IMR-90 (cell line): Measurements from ENCODE around the gene LDB2. TPM values are rescaled to one million over a fixed set of nuclear protein-coding genes. Genes with fewer than 3 reads are reported as not detected.

Experiments
- ATAC-seq: fragments of 200-7000 bp; cut with Tn5 transposase; 2 replicates; pipeline ENCODE4 v1.9.1; 2020; ENCODE audit warnings: low read depth, mild to moderate bottlenecking, moderate library complexity
- BruUV-seq: library from RNA; stranded (reverse); fragments of 400-500 nt; replicated peaks from 2 replicates; lab custom pipeline; 2021; lab: Mats Ljungman, UMichigan
- CTCF ChIA-PET: fragments of 300-600 bp; formaldehyde crosslinking; extraction: SDS; loops from one replicate; lab custom pipeline; 2021; ENCODE audit warnings: antibody characterized with exemption; lab: Yijun Ruan, JAX
- POLR2A ChIA-PET: fragments of 300-600 bp; sonication (Branson Sonifier 250); formaldehyde crosslinking; loops from one replicate; lab custom pipeline; 2022; ENCODE audit warnings: antibody characterized with exemption; ENCODE audit not compliant: unreplicated experiment; lab: Charles Lee
- DNase-seq: peaks from one replicate; pipeline ENCODE4 v3.0.0; 2013
- H2AFZ ChIP-seq: replicated peaks from 2 replicates; pipeline ENCODE3; 2013; ENCODE audit warnings: low read length, mild to moderate bottlenecking; ENCODE audit not compliant: poor library complexity
- H2AK5ac ChIP-seq: 2 replicates; pipeline ENCODE4 v1.6.1; 2013; ENCODE audit warnings: low read depth, low read length, inconsistent platforms
- H2AK9ac ChIP-seq: replicated peaks from 2 replicates; pipeline ENCODE3; 2013; ENCODE audit warnings: mild to moderate bottlenecking, low read depth, low read length, moderate library complexity; ENCODE audit not compliant: poor library complexity
- H2BK120ac ChIP-seq: 2 replicates; pipeline ENCODE4 v1.6.1; 2013; ENCODE audit warnings: low read depth, low read length, inconsistent platforms
- H2BK15ac ChIP-seq: 3 replicates; pipeline ENCODE4 v1.6.1; 2013; ENCODE audit warnings: low read depth, low read length, inconsistent platforms
- H2BK20ac ChIP-seq: 2 replicates; pipeline ENCODE4 v1.6.1; 2013; ENCODE audit warnings: low read depth, mild to moderate bottlenecking, inconsistent platforms, low read length, moderate library complexity
- H2BK5ac ChIP-seq: 2 replicates; pipeline ENCODE4 v1.6.1; 2013; ENCODE audit warnings: mild to moderate bottlenecking, low read depth, low read length, inconsistent platforms; ENCODE audit not compliant: poor library complexity, severe bottlenecking
- H3K14ac ChIP-seq: replicated peaks from 2 replicates; pipeline ENCODE4 v1.6.1; 2013; ENCODE audit warnings: low read depth, low read length, inconsistent platforms
- H3K18ac ChIP-seq: 2 replicates; pipeline ENCODE4 v1.6.1; 2013; ENCODE audit warnings: low read depth, low read length, control low read depth
- H3K23ac ChIP-seq: 2 replicates; pipeline ENCODE4 v1.6.1; 2013; ENCODE audit warnings: low read depth, low read length, inconsistent platforms
- H3K27ac ChIP-seq: 2 replicates; pipeline ENCODE4 v1.5.1; 2013; ENCODE audit warnings: mild to moderate bottlenecking, control low read depth, low read length; ENCODE audit not compliant: insufficient read depth
- H3K27me3 ChIP-seq: 2 replicates; pipeline ENCODE4 v1.6.1; 2013; ENCODE audit warnings: low read length; ENCODE audit not compliant: control insufficient read depth, insufficient read depth
- H3K36me3 ChIP-seq: 2 replicates; pipeline ENCODE4 v1.6.1; 2013; ENCODE audit warnings: low read length, mixed read lengths; ENCODE audit not compliant: control insufficient read depth, insufficient read depth
- H3K4ac ChIP-seq: 2 replicates; pipeline ENCODE4 v1.6.1; 2013; ENCODE audit warnings: low read depth, low read length, inconsistent platforms
- H3K4me1 ChIP-seq: 2 replicates; pipeline ENCODE4 v1.6.1; 2013; ENCODE audit warnings: low read length, mixed read lengths; ENCODE audit not compliant: control insufficient read depth, insufficient read depth
- H3K4me2 ChIP-seq: 2 replicates; pipeline ENCODE4 v1.6.1; 2013; ENCODE audit warnings: low read depth, mild to moderate bottlenecking, control low read depth, low read length, moderate library complexity
- H3K4me3 ChIP-seq: 2 replicates; pipeline ENCODE4 v1.5.1; 2013; ENCODE audit warnings: low read depth, mild to moderate bottlenecking, control low read depth, low read length, moderate library complexity; ENCODE audit not compliant: insufficient read depth
- H3K56ac ChIP-seq: 2 replicates; pipeline ENCODE4 v1.6.1; 2013; ENCODE audit warnings: low read length, inconsistent platforms; ENCODE audit not compliant: insufficient read depth; ENCODE audit errors: extremely low read depth
- H3K79me1 ChIP-seq, 2 experiments: 2 replicates each; pipeline ENCODE4 v1.6.1; 2013; ENCODE audit warnings: low read length in 2 of 2, inconsistent platforms in 1 of 2, low read depth in 1 of 2
- H3K9ac ChIP-seq: 2 replicates; pipeline ENCODE4 v1.6.1; 2013; ENCODE audit warnings: low read depth, low read length, control low read depth
- H3K9me1 ChIP-seq: 2 replicates; pipeline ENCODE4 v1.6.1; 2013; ENCODE audit warnings: low read length, inconsistent platforms; ENCODE audit not compliant: insufficient read depth
- H3K9me3 ChIP-seq: 2 replicates; pipeline ENCODE4 v1.6.1; 2013; ENCODE audit warnings: low read length; ENCODE audit not compliant: control insufficient read depth, insufficient read depth
- H4K20me1 ChIP-seq: 2 replicates; pipeline ENCODE4 v1.6.1; 2013; ENCODE audit warnings: low read length, inconsistent platforms; ENCODE audit not compliant: insufficient read depth
- H4K5ac ChIP-seq: 2 replicates; pipeline ENCODE4 v1.6.1; 2013; ENCODE audit warnings: mild to moderate bottlenecking, low read depth, low read length, control low read depth
- H4K8ac ChIP-seq, 2 experiments: 2 replicates each; pipeline ENCODE4 v1.6.1; 2013; ENCODE audit warnings: low read depth in 2 of 2, low read length in 2 of 2, control low read depth in 1 of 2, inconsistent platforms in 1 of 2
- H4K91ac ChIP-seq: 2 replicates; pipeline ENCODE4 v1.6.1; 2013; ENCODE audit warnings: low read depth, low read length, inconsistent platforms; ENCODE audit not compliant: insufficient read depth
- BHLHE40 ChIP-seq: fragments of 150-350 bp; IDR thresholded peaks from 2 replicates; pipeline ENCODE4 v1.6.1; 2016; ENCODE audit warnings: mild to moderate bottlenecking, low read depth, low read length
- CEBPB ChIP-seq: IDR thresholded peaks from 2 replicates; pipeline ENCODE4 v1.6.1; 2012; ENCODE audit warnings: low read depth, low read length, improper control_type of control experiment
- CHD1 ChIP-seq: IDR thresholded peaks from 2 replicates; pipeline ENCODE4 v1.6.1; 2012; ENCODE audit warnings: low read depth, low read length, improper control_type of control experiment
- ELK1 ChIP-seq: fragments of 150-350 bp; IDR thresholded peaks from 2 replicates; pipeline ENCODE4 v1.6.1; 2016; ENCODE audit warnings: low read depth, mild to moderate bottlenecking, low read length, moderate library complexity, borderline replicate concordance
- FOS ChIP-seq: fragments of 150-350 bp; IDR thresholded peaks from 2 replicates; pipeline ENCODE4 v1.6.1; 2016; ENCODE audit warnings: low read depth, low read length
- MAFK ChIP-seq: IDR thresholded peaks from 2 replicates; pipeline ENCODE4 v1.6.1; 2012; ENCODE audit warnings: low read depth, low read length, improper control_type of control experiment
- MAZ ChIP-seq: IDR thresholded peaks from 2 replicates; pipeline ENCODE4 v1.6.1; 2012; ENCODE audit warnings: low read depth, mild to moderate bottlenecking, low read length, improper control_type of control experiment, moderate library complexity, borderline replicate concordance
- MXI1 ChIP-seq: IDR thresholded peaks from 2 replicates; pipeline ENCODE4 v1.6.1; 2012; ENCODE audit warnings: low read depth, mild to moderate bottlenecking, low read length, moderate library complexity, borderline replicate concordance
- NFE2L2 ChIP-seq: fragments of 150-350 bp; IDR thresholded peaks from 2 replicates; pipeline ENCODE4 v1.6.1; 2016; ENCODE audit warnings: low read depth, mild to moderate bottlenecking, low read length
- POLR2A ChIP-seq: IDR thresholded peaks from 2 replicates; pipeline ENCODE4 v1.6.1; 2012; ENCODE audit warnings: mild to moderate bottlenecking, low read depth, low read length
- RAD21 ChIP-seq: IDR thresholded peaks from 2 replicates; pipeline ENCODE4 v1.6.1; 2012; ENCODE audit warnings: low read length, improper control_type of control experiment
- RCOR1 ChIP-seq: IDR thresholded peaks from 2 replicates; pipeline ENCODE4 v1.6.1; 2012; ENCODE audit warnings: mild to moderate bottlenecking, low read length, improper control_type of control experiment; ENCODE audit not compliant: insufficient replicate concordance
- RFX5 ChIP-seq: IDR thresholded peaks from 2 replicates; pipeline ENCODE4 v1.8.0; 2012; ENCODE audit warnings: low read depth, mild to moderate bottlenecking, low read length, moderate library complexity
- SMC3 ChIP-seq: fragments of 150-350 bp; IDR thresholded peaks from 2 replicates; pipeline ENCODE4 v1.6.1; 2016; ENCODE audit warnings: low read depth, mild to moderate bottlenecking, antibody characterized with exemption, low read length, moderate library complexity
- USF2 ChIP-seq: fragments of 150-350 bp; IDR thresholded peaks from 2 replicates; pipeline ENCODE4 v1.6.1; 2017; ENCODE audit warnings: mild to moderate bottlenecking, antibody characterized with exemption, low read length, low read depth
- WGBS, 2 experiments: methylation state at CpG; one replicate each; pipeline versions ENCODE4 v1.1.5 to v1.1.7; 2013; ENCODE audit warnings: missing lambda C conversion rate in 2 of 2; ENCODE audit not compliant: insufficient read length in 1 of 2; ENCODE audit errors: extremely low coverage in 2 of 2; 5-methylcytosine and 5-hydroxymethylcytosine counted together
- dilution Hi-C: fragments of 300-500 bp; cut with HindIII; formaldehyde crosslinking; loops from one replicate; pipeline ENCODE4 v1.14.3; 2018; ENCODE audit warnings: low sequenced_read_pairs; ENCODE audit not compliant: unreplicated experiment
- in situ Hi-C: fragments of 300-500 bp; cut with MboI; formaldehyde crosslinking; loops from 3 replicates; pipeline ENCODE4 v1.14.3; 2019; ENCODE audit warnings: low sequenced_read_pairs, inconsistent platforms, mixed read lengths
- intact Hi-C: fragments of 100-400 bp; cut with micrococcal nuclease; formaldehyde crosslinking; loops from 2 replicates; pipeline ENCODE4 v1.10.0; 2022
- polyA plus RNA-seq, 3 experiments: library from polyadenylated mRNA; depleted of rRNA; stranded (reverse); fragments of >200 nt; gene quantifications; 2 replicates each; pipeline ENCODE4 v1.2.3, GENCODE V29; 2012; ENCODE audit warnings: low replicate concordance in 1 of 3
- total RNA-seq: library from RNA; depleted of rRNA; stranded (reverse); fragments of >200 nt; gene quantifications from 2 replicates; pipeline ENCODE4 v1.2.3, GENCODE V29; 2012
- TF ChIP-seq, protein P1 (sequence below): conservative IDR thresholded peaks from 2 replicates; pipeline ENCODE4 v1.5.1; 2012; ENCODE audit warnings: mild to moderate bottlenecking, low read depth, low read length, improper control_type of control experiment

Gene LDB2
- total and polyA plus RNA-seq, 2 of the 4 experiments (the other 2 are of a cell fraction), result 67.9 to 116 TPM

DNA sequence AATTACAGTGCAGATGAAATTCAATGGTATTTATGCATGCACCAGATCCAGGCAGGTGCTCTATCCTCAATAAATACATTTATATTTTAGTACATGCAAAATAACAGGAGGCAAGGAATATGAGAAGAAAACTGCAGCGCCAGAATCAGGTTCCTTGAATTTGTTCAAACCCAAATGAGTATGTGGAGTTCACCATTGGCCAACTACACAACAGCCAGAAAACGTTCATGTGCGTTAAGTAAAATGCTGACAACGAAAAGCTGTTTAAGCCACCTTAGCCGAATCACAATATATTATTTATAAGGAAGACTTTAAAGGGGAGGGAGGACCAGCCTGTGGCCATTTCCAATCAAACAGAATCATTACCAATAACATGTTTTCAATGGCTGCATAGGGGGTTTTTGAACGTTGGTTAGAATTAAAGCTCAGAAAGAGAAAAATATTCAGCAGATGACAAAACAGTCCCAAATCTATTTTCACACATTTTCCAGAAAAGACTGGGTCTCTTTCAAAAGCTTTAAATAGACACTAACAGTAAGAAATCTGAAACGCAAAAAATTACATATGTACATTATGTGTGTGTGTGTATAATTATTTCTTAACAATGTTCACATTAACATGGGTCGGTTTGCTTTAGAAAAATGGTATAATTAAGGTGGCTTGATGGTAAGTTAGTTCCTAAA is 171.9 kb downstream of the LDB2 start:
- Histone ChIP-seq H3K9ac (no peak overlapping the region), H3K23ac (no peak overlapping the region), H2AK5ac (no peak overlapping the region), H3K4me2 (no peak overlapping the region), H3K79me1 (no peaks in the 10 kb centered on the region), H3K4ac (no peak overlapping the region), H3K36me3 (no peaks in the 10 kb centered on the region), H3K4me3 (no peak overlapping the region), H2AK9ac (no peak overlapping the region), H3K9me1 (no peaks in the 10 kb centered on the region), H3K27ac (no peak overlapping the region), H2BK15ac (no peak overlapping the region), H3K27me3 (no peaks in the 10 kb centered on the region), H2BK120ac (no peak overlapping the region), H4K8ac (no peak overlapping the region), H4K91ac (no peak overlapping the region), H3K18ac (no peak overlapping the region), H2AFZ (no peak overlapping the region), H3K4me1 (peaks cover 2% of the 10 kb centered on the region), H2BK20ac (no peak overlapping the region), H4K20me1 (no peaks in the 10 kb centered on the region), H3K9me3 (peaks cover 10% of the 10 kb centered on the region), H3K56ac (no peak overlapping the region), H2BK5ac (no peak overlapping the region), H3K14ac (no peak overlapping the region), H4K5ac (no peak overlapping the region)
- in situ Hi-C loops, result no loop called here
- ChIA-PET POLR2A (no interaction called here), CTCF (no interaction called here)
- ATAC-seq, result no peak
- no CpG with 5 or more reads among the region's 8 CpGs for WGBS, 2 experiments
- intact Hi-C loops, result no loop called here
- no peak for TF ChIP-seq POLR2A
- no peak for TF ChIP-seq MAFK
- no peak for TF ChIP-seq USF2
- no peak for TF ChIP-seq ELK1
- TF ChIP-seq CEBPB, result no peak
- no peak for TF ChIP-seq RCOR1
- no peak for TF ChIP-seq BHLHE40
- TF ChIP-seq SMC3, result no peak
- TF ChIP-seq NFE2L2, result no peak
- TF ChIP-seq CHD1, result no peak
- no peak for TF ChIP-seq FOS
- TF ChIP-seq RFX5, result no peak
- TF ChIP-seq MAZ, result no peak
- TF ChIP-seq MXI1, result no peak
- TF ChIP-seq RAD21, result no peak
- TF ChIP-seq, protein P1, sequence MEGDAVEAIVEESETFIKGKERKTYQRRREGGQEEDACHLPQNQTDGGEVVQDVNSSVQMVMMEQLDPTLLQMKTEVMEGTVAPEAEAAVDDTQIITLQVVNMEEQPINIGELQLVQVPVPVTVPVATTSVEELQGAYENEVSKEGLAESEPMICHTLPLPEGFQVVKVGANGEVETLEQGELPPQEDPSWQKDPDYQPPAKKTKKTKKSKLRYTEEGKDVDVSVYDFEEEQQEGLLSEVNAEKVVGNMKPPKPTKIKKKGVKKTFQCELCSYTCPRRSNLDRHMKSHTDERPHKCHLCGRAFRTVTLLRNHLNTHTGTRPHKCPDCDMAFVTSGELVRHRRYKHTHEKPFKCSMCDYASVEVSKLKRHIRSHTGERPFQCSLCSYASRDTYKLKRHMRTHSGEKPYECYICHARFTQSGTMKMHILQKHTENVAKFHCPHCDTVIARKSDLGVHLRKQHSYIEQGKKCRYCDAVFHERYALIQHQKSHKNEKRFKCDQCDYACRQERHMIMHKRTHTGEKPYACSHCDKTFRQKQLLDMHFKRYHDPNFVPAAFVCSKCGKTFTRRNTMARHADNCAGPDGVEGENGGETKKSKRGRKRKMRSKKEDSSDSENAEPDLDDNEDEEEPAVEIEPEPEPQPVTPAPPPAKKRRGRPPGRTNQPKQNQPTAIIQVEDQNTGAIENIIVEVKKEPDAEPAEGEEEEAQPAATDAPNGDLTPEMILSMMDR, result no peak
- dilution Hi-C loops, result no loop called here
- DNase-seq, result no peak
- BruUV-seq, result no TSS peak
